SK-N-MC (cell line): ENCODE measurements around the gene MCOLN3.

ENCODE experiments used
- DNase-seq: peaks from one replicate; pipeline ENCODE4 v3.0.0-alpha.2; 2011; ENCODE audit warnings: low read depth, low spot score
- H3K27ac ChIP-seq: fragments of 200-600 bp; sonication (generic); 2 replicates; pipeline ENCODE4 v1.5.1; 2016; ENCODE audit warnings: mixed run types
- H3K36me3 ChIP-seq: fragments of 200-600 bp; sonication (generic); 2 replicates; pipeline ENCODE4 v1.6.1; 2017; ENCODE audit warnings: antibody characterized with exemption, low read length, mixed read lengths; ENCODE audit not compliant: insufficient read depth
- H3K4me3 ChIP-seq: fragments of 200-600 bp; sonication (generic); 2 replicates; pipeline ENCODE4 v1.5.1; 2016
- H3K9ac ChIP-seq: fragments of 200-600 bp; sonication (generic); 2 replicates; pipeline ENCODE4 v1.8.0; 2017; ENCODE audit warnings: mixed run types, mixed read lengths; ENCODE audit not compliant: insufficient read length
- H3K9me3 ChIP-seq: fragments of 200-600 bp; sonication (generic); 2 replicates; pipeline ENCODE4 v1.6.1; 2017; ENCODE audit warnings: low read depth, mild to moderate bottlenecking, antibody characterized with exemption, low read length, moderate library complexity, mixed read lengths
- EZH2 ChIP-seq: fragments of 200-600 bp; sonication (generic); IDR thresholded peaks from one replicate; pipeline ENCODE4 v1.6.1; 2017; ENCODE audit warnings: antibody characterized with exemption
- FOXP2 ChIP-seq: optimal IDR thresholded peaks from 2 replicates; pipeline ENCODE3; 2011; ENCODE audit warnings: mild to moderate bottlenecking, moderate library complexity; ENCODE audit not compliant: insufficient read depth; ENCODE audit errors: extremely low read length, control extremely low read depth
- POLR2AphosphoS5 ChIP-seq: IDR thresholded peaks from 2 replicates; pipeline ENCODE4 v1.6.1; 2012; ENCODE audit warnings: mild to moderate bottlenecking, low read depth, low read length, borderline replicate concordance

The MCOLN3 gene

GRCh38 chr1:84985365-84985764 lies 62.9 kb downstream of the MCOLN3 start:
- no peaks in the 10 kb centered on the region for H3K9me3 ChIP-seq
- DNase-seq = no peak
- no peak overlapping the region for H3K9ac ChIP-seq
- no peaks in the 10 kb centered on the region for H3K36me3 ChIP-seq
- TF ChIP-seq POLR2AphosphoS5 = no peak
- TF ChIP-seq FOXP2 = no peak
- no peak for TF ChIP-seq EZH2
- no peak overlapping the region for H3K4me3 ChIP-seq
- no peak overlapping the region for H3K27ac ChIP-seq

DNA sequence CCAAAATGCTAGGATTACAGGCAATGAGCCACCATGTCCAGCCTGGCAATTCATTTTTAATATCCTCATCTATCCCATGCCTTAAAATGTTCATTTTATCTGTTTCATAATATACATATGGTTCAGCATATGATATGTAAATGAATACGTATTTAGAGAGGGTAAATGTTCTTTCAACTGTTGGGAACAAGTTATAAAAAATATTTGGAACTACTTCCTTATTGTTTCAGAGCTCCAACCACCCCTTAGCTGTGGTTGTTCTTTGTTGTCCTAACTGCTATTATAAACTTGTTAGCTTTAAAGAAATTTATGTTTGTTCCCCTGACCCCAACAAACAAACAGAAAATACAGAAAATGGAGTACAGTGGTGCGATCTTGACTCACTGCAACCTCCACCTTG lies 65.9 kb downstream of the MCOLN3 start:
- no peaks in the 10 kb centered on the region for H3K36me3 ChIP-seq
- H3K27ac ChIP-seq = no peak overlapping the region
- TF ChIP-seq POLR2AphosphoS5 (no peak), FOXP2 (no peak), EZH2 (no peak)
- no peaks in the 10 kb centered on the region for H3K9me3 ChIP-seq
- no peak overlapping the region for H3K4me3 ChIP-seq
- DNase-seq = no peak
- H3K9ac ChIP-seq = no peak overlapping the region

GRCh38 chr1:84975035-84975434 lies 73.3 kb downstream of the MCOLN3 start:
- Histone ChIP-seq H3K4me3 (no peak overlapping the region), H3K9me3 (no peaks in the 10 kb centered on the region), H3K9ac (no peak overlapping the region), H3K36me3 (no peaks in the 10 kb centered on the region), H3K27ac (no peak overlapping the region)
- no peak for DNase-seq
- TF ChIP-seq EZH2 (no peak), FOXP2 (no peak), POLR2AphosphoS5 (no peak)

- no peaks in the 10 kb centered on the region for H3K9me3 ChIP-seq
- no peak overlapping the region for H3K27ac ChIP-seq
- no peak overlapping the region for H3K9ac ChIP-seq
- H3K36me3 ChIP-seq = no peaks in the 10 kb centered on the region
- TF ChIP-seq FOXP2 = no peak
- no peak for DNase-seq
- H3K4me3 ChIP-seq = no peak overlapping the region
Observed at GRCh38 chr1:84973498-84974334, 74.6 kb downstream of the MCOLN3 start.

DNA sequence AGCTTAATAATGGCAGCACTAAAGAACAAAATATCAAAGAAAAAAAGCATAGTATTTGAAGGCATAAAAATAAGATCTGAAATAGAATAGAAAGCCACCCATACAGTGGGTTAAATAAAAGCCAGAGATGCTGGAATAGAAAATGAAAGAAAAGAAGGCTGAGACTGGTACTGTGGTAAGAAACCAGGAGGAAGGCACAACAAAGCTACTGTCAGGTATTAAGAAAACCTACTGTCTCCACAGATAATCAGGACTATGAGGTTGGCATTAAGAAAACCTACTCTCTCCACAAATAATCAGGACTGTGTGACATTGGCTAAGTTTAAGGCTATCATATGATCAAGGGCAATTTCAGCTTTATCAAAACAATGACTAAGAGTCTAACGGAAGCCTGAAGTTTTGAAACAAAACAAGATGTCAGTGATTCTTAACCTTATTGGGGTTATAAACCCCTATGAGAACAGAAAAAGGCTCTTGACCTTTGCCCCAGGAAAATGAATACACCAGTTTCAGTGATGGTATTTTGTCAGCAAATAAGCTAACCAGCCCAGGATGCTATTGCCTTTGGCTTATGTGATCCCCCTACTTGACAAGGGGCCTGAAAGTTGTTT lies 75.8 kb downstream of the MCOLN3 start:
- no peak for TF ChIP-seq FOXP2
- no peak for TF ChIP-seq POLR2AphosphoS5
- TF ChIP-seq EZH2 = no peak
- Histone ChIP-seq H3K36me3 (no peaks in the 10 kb centered on the region), H3K27ac (no peak overlapping the region), H3K9me3 (no peaks in the 10 kb centered on the region), H3K4me3 (no peak overlapping the region), H3K9ac (no peak overlapping the region)
- no peak for DNase-seq

DNA sequence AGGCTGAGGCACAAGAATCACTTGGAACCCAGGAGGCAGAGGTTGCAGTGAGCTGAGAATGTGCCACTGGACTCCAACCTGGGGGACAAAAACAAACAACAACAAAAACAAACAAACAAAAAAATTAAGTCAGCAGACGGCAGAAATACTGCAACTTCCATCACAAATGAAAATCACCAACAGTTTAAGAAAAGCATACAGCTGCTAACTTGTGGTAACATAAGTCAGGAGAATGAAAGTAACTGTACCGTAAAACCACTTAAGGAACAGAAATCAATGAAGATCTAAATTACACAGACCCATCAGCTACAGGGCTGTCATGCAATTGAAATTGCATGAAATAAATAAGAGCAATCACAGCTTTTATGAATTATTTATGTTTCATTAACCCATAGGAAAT lies 76.3 kb downstream of the MCOLN3 start:
- no peak overlapping the region for H3K27ac ChIP-seq
- H3K4me3 ChIP-seq = no peak overlapping the region
- no peak for TF ChIP-seq EZH2
- TF ChIP-seq POLR2AphosphoS5 = no peak
- no peak for TF ChIP-seq FOXP2
- no peak overlapping the region for H3K9ac ChIP-seq
- no peaks in the 10 kb centered on the region for H3K36me3 ChIP-seq
- no peak for DNase-seq
- no peaks in the 10 kb centered on the region for H3K9me3 ChIP-seq

DNA sequence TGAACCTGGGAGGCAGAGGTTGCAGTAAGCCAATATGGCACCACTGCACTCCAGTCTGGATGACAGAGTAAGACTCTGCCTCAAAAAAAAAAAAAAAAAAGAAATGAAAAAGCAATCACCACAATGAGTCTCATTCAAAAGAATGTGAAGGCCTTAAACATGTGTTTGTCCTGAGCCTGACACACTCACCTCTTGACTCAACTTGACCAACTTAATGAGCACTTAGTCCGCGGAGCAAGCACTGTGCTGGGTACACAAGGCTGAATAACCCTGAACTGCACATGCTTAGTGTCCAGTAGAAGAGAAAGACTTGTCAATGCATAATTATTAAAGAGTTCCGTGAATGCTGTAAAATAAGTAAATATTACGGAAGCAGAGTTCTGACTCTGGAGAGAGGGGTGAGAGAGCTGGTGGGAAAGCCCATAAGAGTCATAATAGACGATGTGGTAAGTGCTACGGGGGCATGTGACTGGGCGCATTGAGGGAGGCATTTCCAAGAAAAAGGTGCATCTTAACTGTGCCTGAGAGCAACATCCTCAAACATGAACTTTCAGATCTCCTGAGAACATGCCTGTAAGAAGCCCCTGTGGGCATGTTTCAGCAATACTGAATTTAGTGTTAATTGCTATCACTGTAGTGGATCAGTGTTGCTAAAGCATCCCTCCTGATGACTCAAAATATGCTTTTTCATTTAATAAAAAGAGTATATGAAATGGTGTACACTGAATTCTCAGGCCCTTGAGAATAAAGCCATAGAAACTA lies 78.6 kb downstream of the MCOLN3 start:
- no peak for DNase-seq
- H3K4me3 ChIP-seq = no peak overlapping the region
- TF ChIP-seq POLR2AphosphoS5 = no peak
- TF ChIP-seq FOXP2 = no peak
- TF ChIP-seq EZH2 = no peak
- H3K36me3 ChIP-seq = no peaks in the 10 kb centered on the region
- H3K27ac ChIP-seq = no peak overlapping the region
- H3K9ac ChIP-seq = no peak overlapping the region
- H3K9me3 ChIP-seq = no peaks in the 10 kb centered on the region

DNA sequence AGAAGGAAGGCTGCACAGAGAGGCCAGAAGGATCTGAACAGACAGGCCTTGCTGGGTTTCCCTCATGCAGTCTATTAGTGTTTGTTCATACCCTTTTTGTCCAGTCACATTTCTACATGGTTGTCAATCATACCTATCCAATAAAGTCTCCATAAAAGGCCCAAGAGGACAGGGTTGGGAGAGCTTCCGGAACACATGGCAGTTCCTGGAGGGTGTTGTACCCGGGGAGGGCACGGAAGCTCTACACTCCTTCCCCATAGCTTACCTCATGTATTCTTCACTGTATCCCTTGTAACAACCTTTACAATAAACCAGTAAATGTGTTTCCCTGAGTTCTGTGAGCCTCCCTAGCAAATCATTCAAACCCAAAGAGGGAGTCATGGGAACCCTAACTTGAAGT lies 79.4 kb downstream of the MCOLN3 start:
- Histone ChIP-seq H3K4me3 (no peak overlapping the region), H3K9me3 (no peaks in the 10 kb centered on the region), H3K9ac (no peak overlapping the region), H3K27ac (no peak overlapping the region), H3K36me3 (no peaks in the 10 kb centered on the region)
- TF ChIP-seq FOXP2 = no peak
- TF ChIP-seq EZH2 = no peak
- TF ChIP-seq POLR2AphosphoS5 = no peak
- DNase-seq = no peak

- Histone ChIP-seq H3K36me3 (no peaks in the 10 kb centered on the region), H3K4me3 (no peak overlapping the region), H3K27ac (no peak overlapping the region), H3K9ac (no peak overlapping the region), H3K9me3 (no peaks in the 10 kb centered on the region)
- TF ChIP-seq FOXP2 (no peak), POLR2AphosphoS5 (no peak), EZH2 (no peak)
- DNase-seq = no peak
Observed at GRCh38 chr1:84968101-84968500, 80.2 kb downstream of the MCOLN3 start.
